GM19035 (cell line): Measurements from ENCODE around the gene CHSY3.
"Not testable (repeated sequence)": the region's sequence is repeated elsewhere in the genome, so short reads cannot be mapped to it uniquely, and the experiment has no call there.

Experiments
- ATAC-seq: cut with Tn5 transposase; IDR thresholded peaks from one replicate; pipeline ENCODE4 v1.9.1; 2021; ENCODE audit not compliant: unreplicated experiment

The CHSY3 gene

GRCh38 chr5:130141659-130142320 lies 237.5 kb downstream of the CHSY3 start:
- ATAC-seq, result peak; percentile 82

DNA sequence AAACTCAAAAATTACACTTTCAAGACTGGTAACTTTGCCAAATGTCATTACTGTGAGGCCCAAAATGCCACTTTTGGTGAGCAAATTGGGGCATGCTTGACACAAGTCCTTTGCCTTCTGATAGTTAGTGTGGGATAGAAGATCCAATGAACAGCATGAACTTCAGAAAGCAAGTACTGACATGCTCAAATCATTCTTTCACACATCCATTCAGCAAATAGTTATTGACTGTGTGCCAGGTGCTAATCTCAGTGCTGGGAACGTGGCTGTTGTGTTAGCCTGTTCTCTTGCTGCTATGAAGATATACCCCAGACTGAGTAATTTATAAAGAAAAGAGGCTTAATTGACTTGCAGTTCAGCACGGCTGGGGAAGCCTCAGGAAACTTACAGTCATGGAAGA lies 247.0 kb downstream of the CHSY3 start:
- ATAC-seq, result no peak

GRCh38 chr5:130155345-130156011 lies 251.2 kb downstream of the CHSY3 start:
- ATAC-seq, result no peak

- no peak for ATAC-seq
These were observed 253.8 kb downstream of the CHSY3 start for GRCh38 chr5:130158036-130158435.

DNA sequence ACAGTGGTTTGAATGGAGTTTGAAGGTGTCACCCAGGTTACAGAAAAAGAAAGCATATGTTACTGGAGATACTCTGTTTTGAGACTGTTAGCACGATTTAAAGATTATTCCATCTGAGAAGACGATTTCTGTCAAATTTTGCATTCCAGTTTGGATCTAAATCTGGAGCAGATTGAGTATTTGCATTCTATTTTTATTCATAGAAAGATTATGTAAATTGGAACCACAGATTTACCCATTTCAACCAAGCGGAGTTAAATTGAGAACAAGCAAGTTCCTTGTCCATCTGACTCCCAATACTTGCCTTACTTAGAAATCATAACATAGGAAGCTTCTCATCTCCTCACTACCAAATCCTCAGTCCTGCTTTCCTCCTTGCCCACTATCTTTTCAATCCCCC lies 255.7 kb downstream of the CHSY3 start:
- ATAC-seq, result no peak

DNA sequence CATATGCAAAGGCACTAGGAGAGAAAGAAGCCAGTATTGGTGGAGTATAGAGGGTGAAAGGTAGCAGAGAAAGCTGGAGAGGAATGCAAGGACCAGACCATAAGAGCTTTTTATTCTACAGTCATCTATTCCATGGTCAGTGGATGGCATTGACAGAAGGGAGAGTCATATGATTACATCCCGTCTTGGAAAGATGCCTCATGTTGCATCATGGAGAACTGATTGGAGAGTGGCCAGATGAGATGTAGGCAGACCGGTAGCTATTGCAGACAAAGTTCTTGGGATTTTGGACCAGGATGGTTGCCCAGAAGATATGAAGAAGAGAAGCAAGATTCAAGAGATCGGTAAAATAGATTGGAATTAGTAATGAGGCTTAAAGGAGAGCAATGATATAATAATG lies 260.7 kb downstream of the CHSY3 start:
- no peak for ATAC-seq

GRCh38 chr5:130166839-130167490 lies 262.7 kb downstream of the CHSY3 start:
- ATAC-seq, result no peak

GRCh38 chr5:130168211-130168610 lies 263.9 kb downstream of the CHSY3 start:
- no peak for ATAC-seq

DNA sequence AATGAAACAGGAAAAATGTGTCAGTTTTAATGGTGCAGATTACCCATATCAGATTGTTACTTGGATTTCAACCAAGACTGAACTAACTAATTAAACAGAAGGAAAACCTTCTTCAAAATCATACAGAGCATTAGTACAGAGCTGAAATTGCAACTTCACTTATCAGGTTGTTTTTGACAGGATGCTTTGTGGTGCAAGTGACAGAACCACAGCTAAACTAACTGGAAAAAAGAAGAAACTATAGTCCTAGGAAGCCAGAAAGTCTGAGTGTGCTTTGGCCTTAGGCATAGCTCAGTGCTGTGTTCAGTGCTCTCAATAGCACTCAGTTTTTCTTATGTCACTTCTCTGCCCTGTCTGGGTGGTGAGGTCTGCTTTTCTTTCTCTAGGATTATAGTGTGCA lies 267.4 kb downstream of the CHSY3 start:
- no peak for ATAC-seq

DNA sequence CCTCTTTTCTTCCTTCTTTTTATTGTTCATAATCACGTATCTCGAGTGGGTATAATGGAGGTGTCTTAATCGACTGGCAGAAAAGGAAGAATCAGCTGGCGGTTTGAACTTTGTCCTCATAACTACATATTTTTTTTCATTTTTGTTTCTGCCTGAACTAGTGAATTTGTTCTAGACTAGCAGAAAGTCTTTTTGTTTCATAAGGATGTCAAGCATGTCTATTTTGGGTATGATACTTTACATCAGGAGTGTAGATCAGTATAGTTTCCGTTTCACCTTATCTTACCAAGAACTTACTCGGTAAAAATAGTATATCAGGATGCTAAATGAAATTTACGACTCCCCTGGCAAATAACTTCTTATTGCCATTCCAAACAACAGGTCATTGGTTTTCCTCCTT lies 278.9 kb downstream of the CHSY3 start:
- no peak for ATAC-seq

GRCh38 chr5:130189961-130190360 lies 285.7 kb downstream of the CHSY3 start:
- no peak for ATAC-seq

- no peak for ATAC-seq
These were observed 294.7 kb downstream of the CHSY3 start for GRCh38 chr5:130198927-130199326.

DNA sequence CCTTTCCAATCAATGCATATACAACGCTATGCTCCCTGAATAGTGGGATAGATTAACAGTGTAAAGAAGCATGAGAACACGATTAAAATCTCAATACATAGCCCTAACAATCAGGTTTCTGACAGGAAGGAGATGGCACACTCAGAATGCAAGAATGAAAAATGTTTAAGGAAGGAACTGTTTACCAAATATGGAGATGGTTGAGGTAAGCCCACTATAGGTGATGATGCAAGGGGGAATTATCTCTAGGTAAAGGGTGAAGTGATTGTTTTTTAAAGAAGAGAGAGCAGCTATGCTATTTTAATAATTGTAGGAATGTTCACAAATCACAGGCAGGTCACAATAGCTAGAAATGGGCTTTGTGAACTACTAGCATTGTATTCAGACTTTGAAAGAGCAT lies 302.4 kb downstream of the CHSY3 start:
- no peak for ATAC-seq

DNA sequence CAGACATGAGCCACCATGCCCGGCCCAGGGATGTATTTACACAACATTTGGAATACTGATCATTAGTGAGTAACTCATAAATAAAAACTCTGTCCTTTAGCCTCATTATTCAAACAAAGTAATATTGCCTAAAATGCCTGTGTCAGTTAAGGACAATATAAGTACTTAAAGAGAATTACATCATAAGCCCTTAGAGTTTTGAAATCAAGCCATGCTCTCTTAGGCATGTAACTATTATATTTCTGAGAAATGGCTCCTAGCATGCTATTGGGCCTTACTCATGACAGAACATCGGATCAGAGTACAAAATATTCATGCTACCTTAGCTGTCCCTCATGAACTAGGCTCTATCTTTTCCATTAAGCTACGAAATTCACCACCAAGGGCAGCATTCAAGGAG lies 309.3 kb downstream of the CHSY3 start:
- ATAC-seq, result no peak

GRCh38 chr5:130216286-130216685 lies 312.0 kb downstream of the CHSY3 start:
- ATAC-seq, result no peak

DNA sequence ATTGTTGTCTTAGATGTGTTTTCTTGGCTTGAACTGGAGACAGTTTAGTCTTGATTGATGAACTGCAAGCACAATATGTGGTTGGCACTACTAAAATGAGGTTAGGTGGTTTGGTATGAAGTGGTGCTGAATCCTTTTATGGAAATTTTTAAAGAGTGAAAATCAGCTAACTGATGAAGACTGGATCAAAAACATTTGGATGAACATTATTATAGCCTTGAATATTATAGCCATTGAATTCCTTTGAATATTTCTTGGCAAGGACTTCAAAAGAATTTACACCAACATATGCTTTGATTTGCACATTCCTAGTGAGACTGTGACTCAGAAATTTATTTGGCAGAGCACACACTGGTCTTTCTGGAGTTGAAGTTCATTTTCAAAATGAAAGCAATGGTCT lies 318.3 kb downstream of the CHSY3 start:
- no peak for ATAC-seq

GRCh38 chr5:130226556-130226955 lies 322.3 kb downstream of the CHSY3 start:
- not testable (repeated sequence) for ATAC-seq

GRCh38 chr5:130227699-130228098 lies 323.4 kb downstream of the CHSY3 start:
- no peak for ATAC-seq

GRCh38 chr5:130231786-130232185 lies 327.5 kb downstream of the CHSY3 start:
- ATAC-seq, result no peak

DNA sequence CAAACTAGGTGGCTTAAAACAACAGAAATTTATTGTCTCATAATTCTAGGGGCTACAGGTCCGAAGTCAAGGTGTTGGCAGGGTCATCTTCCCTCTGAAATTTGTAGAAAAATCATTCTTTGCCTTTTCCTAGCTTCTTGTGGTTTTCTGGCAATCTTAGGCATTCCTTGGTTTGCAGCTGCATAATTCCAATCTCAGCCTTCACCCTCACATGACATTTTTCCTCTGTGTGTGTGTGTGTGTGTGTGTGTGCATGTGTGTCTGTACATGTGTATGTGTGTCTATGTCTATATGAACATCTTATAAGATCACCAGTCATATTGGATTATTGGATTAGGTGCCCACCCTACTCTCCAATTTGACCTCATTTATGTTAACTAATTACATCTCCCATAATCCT lies 330.6 kb downstream of the CHSY3 start:
- ATAC-seq, result no peak
